GM18907 (cell line): ENCODE results near the gene S100B.

Experiments used
- ATAC-seq: cut with Tn5 transposase; IDR thresholded peaks from one replicate; pipeline ENCODE4 v1.9.1; 2021; ENCODE audit warnings: mild to moderate bottlenecking, moderate library complexity; ENCODE audit not compliant: unreplicated experiment

S100B gene

DNA sequence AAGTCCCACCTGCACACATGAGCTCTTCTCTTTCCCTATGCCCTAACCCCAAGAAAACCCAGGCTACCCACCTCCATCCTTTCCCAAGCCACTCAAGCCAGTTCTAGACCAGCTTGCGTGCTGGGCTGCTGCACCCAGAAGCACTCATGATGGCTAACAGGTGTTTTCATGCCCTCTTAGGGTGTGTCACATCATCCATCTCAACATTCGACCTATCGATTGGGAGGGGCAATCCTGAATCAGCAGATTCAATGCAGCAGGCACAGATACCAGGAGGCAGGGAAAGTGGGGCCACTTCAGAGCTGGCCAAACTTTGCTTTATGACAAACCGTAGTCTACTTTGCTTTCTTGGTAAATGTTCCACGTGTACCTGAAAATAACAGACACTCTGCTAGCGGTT is 24.0 kb upstream of the S100B start:
- no peak for ATAC-seq

DNA sequence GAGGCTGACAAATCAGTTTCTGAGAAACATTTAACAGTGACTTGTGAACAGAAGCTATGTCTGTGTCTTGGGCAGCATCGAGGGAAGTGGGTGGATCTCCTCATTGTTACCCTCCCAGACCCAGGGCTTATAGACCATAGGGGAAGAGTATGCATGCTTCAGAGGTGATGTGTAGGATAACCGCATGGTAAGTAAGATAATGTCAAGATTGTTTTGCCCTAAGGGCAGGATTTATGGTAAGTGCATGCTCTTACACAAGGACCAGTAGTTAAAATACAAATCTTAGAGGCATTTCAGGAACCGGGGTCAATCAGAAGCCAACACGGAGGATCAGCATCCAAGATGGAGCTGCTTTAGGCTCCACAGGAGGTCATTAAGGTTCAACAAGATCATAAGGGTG is 22.8 kb upstream of the S100B start:
- ATAC-seq = no peak

DNA sequence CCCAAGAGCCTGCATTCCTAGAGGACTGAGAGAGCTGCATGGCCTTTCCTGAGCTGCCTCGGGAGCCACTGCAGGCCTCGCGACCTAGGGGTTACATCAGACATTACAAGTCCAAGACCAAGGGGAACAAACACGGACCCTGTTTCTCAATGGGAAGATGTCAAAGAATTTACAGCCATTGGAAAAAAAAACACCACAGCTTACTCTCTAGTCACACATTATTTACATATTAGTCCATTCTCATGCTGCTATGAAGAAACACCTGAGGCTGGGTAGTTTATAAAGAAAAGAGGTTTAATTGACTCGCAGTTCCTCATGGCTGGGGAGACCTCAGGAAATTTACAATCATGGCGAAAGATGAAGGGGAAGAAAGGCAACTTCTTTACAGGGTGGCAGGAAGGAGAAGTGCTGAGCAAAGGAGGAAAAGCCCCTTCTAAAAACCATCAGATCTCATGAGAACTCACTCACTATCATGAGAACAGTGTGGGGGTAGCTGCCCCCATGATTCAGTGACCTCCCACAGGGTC is 22.2 kb upstream of the S100B start:
- ATAC-seq = no peak

DNA sequence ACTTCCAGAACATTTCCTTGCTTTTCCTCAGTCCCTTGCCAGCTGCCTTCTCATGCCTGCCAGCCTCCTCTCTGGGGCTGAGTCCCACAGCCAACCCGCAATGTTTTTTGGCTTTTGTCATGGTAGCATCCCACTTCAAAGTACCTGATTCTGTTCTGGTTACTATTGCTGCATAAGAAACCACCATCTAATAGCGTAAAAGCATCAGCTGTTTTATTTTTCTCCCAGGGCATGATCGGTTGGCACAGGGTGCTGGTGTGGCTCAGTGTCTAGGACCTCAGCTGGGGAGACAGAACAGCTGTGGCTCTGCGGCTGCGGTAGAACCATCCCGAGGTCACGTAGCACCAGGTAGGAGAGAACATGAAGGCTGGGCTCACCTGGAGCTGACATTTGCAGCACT is 21.7 kb upstream of the S100B start:
- no peak for ATAC-seq

DNA sequence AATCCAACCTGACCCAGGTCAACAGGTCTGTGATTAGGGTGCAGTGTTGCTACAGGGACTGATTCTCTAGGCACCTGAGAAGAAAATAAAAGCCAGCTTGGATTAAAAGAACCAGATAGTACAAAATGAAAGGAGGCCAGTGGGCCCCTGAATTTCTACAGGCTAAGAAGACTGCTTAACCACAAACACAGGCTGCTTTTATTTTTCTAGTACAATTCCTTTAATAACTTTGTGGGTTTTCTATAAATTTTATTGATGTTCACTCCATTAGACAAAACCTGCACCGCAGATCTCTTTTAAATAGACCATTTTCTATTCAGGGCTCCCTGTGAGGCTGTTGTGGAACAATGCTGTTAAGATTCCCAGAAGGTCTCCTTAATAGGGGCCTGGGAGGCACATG is 20.9 kb upstream of the S100B start:
- no peak for ATAC-seq

DNA sequence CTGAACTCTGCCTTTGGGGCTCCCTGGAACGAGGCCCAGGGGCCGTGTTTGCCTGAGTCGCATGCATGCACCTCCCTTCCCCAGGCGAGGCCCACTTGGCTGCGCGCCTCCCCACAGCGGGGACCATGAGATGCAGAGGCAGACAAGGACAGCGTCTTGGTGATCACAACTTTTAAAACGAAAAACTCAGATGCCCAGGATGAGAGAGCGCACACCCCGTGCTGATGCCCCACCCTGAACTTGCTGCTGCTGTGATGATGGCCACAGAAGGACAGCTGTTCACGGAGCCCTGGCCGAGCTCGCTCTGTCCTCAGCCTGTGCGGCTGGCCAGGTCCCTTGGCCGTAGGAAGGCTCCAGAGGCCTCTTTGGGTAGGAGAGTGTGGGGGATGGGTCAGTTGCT is 19.2 kb upstream of the S100B start:
- ATAC-seq = no peak

DNA sequence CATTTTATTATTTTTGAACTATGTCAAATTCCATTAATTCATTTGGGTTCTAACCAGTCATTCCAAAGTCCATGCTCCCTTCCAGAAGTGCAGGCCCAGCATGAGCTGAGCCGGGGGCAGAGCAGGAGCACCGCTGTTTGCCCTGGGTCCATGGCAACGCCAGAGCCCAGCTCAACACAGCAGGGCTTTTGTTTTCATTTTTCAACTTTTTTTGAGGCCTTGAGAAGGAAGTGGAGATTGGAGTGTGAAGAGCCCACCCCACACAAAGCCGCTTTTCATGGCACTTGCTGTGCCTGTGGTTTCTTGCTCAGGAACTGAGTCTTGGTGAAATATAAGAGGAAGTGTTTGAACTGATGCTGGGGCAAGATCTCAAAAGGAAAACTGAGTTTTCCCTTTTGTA is 17.3 kb upstream of the S100B start:
- ATAC-seq = no peak

DNA sequence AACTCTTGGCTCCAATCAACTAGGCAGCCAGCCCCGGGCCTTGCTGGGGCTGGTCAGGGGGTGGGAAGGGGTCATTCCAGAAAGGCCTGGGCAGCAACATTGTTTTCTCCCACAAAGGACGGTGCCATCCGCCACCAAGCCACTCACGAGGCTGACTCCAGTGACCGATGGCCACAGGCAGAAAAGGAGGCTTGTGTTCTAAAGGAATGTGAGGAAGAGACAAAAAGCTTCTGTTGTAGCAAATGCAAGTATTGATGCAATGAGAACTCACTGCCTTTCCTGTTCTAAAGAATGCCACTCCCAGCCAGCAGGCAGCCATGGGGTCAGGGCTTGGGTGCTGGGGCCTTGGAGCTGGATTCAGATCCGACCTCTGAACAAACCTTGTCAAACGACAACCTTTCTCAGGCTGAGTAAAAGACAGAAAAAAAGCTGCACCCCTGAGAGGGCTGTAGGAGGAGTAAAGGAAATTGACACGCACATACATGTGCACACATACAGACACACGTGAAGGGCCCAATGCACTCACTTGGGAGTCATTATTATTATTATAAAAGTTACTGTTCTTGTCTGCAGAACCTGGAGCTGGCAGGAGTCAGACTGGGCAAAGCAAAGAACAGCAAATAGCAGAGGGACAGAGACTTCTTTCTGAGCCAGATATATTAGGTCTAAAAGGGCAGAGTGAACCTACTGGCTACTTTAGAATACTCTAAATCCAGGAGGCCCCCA is 16.7 kb upstream of the S100B start:
- no peak for ATAC-seq

DNA sequence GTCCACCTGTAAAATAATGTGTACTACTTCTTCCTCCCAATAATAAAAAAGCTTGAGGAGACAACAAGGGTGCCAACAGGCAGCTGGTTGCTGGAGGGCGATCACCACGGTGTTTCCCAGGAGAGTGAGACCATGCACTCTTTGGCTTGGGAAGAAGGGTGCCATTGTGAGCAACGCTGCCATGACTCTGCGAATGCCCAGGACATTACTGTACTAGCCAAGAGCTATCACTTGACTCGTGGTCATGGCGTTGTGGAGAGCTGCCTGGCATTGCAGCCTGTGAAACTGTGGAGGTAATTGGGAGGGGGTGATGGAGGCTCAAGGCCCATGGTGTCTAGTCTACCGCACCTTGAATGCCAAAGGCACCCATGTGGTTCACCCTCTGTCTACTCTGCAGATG is 16.0 kb upstream of the S100B start:
- no peak for ATAC-seq

DNA sequence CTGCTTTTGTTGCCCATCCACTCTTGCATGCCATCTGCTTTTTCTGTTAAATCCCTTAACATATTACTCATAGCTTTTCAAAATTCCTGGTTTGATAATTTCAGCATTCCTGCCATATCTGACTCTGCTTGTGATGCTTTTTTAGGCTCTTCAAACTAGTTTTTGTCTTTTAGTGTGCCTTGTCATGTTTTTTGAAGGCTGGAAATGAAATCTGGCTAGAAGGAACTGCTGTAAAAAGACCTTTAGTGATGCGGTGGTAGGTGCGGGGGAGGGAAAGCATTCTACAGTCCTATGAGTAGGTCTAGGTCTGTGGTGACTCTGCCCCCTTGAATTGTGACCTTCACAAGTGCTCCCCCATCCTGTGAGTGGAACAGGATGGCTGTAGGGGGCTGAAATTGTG is 15.0 kb upstream of the S100B start:
- no peak for ATAC-seq

DNA sequence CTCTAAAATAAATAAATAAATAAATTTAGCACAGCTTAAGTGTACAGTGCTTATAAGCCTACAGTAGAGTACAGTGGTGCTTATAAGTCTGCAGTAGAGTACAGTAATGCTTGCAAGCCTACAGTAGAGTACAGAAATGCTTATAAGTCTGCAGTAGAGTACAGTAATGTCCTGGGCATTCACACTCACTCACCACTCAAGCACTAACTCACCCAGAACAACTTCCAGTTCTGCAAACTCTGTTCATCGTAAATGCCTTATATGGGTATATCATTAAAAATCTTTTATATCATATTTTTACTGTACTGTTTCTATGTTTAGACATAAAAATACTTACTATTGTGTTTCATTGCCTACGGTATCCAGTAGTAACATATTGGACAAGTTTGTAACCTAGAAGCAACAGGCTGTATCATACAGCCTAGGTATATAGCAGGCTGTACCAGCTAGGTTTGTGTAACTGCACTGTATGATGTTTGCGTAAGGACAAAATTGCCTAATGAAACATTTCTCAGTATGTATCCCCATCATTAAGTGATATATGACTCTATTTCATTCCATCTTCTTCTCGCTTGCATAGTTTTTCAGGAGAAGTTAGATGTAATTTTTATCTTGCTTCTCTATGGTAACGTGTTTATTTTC is 14.0 kb upstream of the S100B start:
- ATAC-seq = no peak

DNA sequence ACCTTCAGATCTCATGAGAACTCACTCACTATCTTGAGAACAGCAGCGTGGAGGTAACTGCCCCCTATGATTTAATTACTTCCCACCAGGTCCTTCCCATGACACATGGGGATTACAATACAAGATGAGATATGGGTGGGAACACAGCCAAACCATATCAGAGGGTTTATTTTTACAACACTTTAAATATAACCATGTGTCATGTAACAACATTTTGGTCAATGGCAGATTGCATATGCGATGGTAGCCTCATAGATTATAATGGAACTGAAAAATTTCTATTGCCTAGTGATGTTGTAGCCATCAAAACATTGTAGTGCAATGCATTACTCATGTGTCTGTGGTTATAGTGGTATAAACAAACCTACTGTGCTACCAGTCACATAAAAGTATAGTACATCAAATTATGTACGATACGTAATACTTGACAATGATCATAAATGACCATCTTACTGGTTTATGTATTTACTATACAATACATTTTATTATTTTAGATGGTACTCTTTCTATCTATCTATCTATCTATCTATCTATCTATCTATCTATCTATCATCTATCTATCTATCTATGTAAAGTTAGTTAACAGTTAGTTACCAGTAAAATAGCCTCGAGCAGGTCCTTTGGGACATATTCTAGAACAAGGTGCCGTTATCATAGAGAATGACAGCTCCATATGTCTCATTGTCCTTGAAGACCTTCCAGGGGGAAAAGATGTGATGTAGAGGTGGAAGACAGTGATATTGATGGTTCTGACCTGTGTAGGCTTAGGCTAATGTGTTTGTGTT is 12.6 kb upstream of the S100B start:
- ATAC-seq = no peak

DNA sequence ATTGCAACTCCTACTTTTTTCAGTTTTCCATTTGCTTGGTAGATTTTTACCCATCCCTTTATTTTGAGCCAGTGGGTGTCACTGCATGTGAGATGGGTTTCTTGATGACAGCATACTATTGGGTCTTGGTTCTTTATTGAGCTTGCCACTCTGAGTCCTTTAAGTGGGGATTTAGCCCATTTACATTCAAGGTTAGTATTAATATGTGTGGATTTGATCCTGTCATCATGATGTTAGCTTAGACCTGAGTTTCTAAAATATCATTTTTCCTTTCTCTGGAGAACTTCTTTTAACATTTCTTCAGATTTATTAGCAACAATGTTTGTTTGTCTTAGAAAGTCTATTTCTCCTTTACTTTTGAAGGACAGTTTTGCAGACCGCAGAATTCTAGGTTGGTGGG is 11.8 kb upstream of the S100B start:
- ATAC-seq = no peak

DNA sequence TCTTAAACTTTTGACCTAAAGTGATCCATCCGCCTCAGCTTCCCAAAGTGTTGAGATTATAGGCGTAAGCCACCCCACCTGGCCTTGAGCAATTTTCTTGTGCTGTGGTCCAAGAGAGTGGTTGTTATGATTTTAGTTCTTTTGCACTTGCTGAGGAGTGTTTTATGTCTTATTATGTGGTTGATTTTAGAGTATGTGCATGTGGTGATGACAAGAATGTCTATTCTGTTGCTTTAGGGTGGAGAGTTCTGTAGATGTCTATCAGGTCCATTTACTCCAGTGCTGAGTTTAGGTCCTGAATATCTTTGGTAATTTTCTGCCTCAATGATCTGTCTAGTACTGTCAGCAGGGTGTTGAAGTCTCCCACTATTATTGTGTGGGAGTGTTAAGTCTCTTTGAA is 11.2 kb upstream of the S100B start:
- no peak for ATAC-seq

DNA sequence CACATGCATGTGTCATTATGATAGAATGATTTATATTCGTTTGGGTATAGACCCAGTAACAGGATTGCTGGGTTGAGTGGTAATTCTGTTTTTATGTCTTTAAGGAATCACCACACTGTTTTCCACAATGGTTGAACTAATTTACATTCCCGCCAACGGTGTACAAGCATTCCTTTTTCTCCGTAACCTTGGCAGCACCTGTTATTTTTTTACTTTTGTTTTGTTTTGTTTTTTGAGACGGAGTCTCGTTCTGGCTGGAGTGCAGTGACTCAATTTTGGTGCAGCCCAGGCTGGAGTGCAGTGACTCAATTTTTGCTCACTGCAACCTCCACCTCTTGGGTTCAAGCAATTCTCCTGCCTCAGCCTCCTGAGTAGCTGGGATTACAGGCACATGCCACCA is 8.5 kb upstream of the S100B start:
- ATAC-seq = no peak

DNA sequence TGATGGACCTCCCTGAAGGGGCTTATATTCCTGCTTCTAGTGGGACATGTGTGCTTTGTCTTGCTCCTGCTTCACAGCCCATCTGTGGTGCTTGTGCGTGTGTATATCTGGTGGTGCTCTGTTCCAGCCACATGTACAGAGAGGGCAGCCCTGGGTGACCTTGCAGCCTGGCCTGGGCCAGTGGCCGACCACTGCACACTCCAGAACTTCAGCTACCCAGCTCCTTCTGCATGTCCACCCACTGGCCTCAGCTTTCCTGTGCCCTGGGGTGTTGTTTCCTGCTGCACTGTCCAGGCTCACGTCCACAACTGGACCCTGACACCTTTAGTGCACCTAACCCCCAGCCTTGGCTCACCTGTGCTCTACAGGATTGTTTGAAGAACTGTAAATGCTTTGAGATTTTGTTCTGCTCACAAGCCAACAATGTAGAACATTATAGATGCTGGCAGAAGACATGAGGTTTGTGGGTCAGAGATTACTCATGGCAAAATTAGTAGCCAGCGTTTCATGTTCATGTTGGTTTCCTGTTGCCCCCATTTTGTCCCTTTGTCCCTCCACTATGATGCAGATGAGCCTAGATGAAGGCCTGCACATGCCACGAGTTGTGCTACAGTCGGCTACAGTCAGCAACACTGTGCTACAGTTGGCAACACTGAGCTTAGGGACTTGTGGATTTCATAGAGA is 5.3 kb upstream of the S100B start:
- no peak for ATAC-seq

DNA sequence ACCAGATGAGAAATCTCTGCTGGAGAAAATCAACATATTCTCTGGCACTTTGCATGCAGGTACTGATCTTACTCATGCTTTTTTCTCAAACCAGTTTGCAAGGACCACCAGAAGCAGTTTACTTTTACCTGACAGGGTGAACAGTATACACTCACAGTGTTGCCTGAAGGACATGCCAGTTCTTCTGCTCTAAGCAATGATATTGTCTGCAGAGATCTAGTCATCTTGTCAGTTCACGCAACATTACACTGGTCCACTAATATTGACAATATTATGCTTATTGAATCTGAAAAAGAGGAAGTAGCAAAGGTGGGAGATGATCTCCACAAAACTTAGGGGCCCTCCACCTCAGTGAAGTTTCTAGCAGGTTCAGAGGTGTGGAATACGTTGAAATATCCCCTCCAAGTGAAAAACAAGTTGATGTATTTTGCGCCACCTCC is 3.8 kb upstream of the S100B start:
- ATAC-seq = peak; percentile 45

DNA sequence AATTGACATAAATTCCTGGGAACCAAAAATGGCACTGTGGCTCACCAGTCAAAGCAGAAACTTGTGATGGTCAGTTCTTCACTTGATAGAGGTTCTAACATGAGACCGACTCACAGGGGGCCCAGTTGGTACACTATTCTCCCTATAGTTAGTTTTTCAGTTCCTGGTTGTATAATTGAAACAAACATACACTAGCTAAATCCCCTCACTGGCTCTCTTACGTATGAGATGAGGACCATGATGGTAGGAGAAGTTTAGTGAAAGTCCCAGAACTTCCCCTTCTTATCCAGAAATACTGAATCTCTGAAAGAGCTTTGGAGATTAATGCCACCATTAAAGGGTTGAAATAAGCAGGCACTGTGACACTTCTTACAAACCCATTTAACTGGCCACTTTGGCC is 2.8 kb upstream of the S100B start:
- no peak for ATAC-seq

DNA sequence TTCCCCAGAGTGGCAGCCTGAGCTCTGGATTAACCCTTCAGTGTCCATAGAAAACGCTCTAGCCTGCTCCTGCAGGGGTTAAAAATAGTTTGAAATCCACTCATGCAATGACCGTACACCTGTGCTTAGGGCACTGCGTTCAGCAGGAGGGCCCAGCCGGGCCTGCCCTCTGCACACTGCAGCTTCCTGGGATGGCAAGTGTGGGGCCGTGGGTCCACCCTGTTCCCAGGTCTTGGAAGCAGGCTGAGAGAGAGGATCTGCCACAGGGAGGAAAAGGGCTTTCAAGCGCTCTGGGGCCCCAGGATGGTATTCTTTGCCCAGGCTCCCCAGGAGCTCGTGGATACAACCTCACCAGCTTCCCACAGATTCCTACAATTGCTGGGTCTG is 1.5 kb upstream of the S100B start:
- peak; percentile 18 for ATAC-seq

DNA sequence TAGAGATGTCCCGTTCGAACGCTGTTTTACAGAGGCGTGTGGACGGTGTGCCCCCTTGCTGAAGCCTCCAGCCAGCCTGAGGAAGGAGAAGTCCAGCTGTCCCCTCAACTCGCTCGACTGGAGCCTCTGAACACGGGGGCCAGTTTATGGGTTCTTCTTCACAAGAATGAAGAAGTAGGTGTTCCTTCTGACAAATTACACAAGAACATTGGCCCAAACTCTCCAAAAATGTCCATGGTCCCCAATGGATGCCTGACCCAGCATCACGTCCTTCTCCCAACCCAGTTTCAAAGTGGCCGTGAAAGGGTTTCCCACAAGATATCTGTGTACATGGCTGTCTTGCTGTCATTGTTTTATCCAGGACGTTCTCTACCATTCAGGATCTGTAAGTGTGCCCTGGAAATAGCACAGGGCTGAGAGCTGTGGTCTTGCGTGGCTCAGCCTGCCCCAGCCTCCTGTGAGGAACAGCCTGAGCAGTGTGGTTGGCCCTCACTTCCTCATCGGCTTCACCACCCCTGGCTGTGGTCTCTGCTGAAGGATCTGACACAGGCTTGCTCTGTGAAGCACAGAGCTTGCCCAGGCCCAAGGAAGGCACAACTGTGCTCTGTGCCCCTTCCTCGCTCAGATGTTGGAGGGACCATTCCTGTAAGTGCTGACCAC is 1.0 kb upstream of the S100B start:
- ATAC-seq = peak; percentile 67
